ACC112 (cell line): ENCODE data around the gene DTNBP1.

Source experiments
- H2AFZ ChIP-seq: fragments of 200-600 bp; sonication (generic); one replicate; pipeline ENCODE4 v1.6.0; 2017; ENCODE audit warnings: antibody characterized with exemption, low read length; ENCODE audit not compliant: unreplicated experiment
- H3K27ac ChIP-seq: fragments of 200-600 bp; sonication (generic); 2 replicates; pipeline ENCODE4 v1.5.1; 2014; ENCODE audit warnings: low read depth, mild to moderate bottlenecking, antibody characterized with exemption, low read length, moderate library complexity
- H3K27me3 ChIP-seq: fragments of 200-600 bp; sonication (generic); 2 replicates; pipeline ENCODE4 v1.6.1; 2014; ENCODE audit warnings: mild to moderate bottlenecking, antibody characterized with exemption, low read length, moderate library complexity, mixed read lengths; ENCODE audit not compliant: insufficient read depth
- H3K36me3 ChIP-seq: fragments of 200-600 bp; sonication (generic); 2 replicates; pipeline ENCODE4 v1.6.1; 2016; ENCODE audit warnings: mild to moderate bottlenecking, antibody characterized with exemption, low read length, moderate library complexity, mixed read lengths; ENCODE audit not compliant: insufficient read depth
- H3K4me1 ChIP-seq: fragments of 200-600 bp; sonication (generic); one replicate; pipeline ENCODE4 v1.6.1; 2016; ENCODE audit warnings: low read length, mixed read lengths; ENCODE audit not compliant: insufficient read depth, unreplicated experiment, control insufficient read depth
- H3K4me3 ChIP-seq: fragments of 200-600 bp; sonication (generic); 2 replicates; pipeline ENCODE4 v1.5.1; 2014; ENCODE audit warnings: mild to moderate bottlenecking, low read depth, low read length
- H3K79me2 ChIP-seq: fragments of 200-600 bp; sonication (generic); one replicate; pipeline ENCODE4 v1.6.0; 2016; ENCODE audit warnings: low read length; ENCODE audit not compliant: control insufficient read depth, unreplicated experiment, insufficient read depth

Gene DTNBP1

GRCh38 chr6:15557174-15557573, 105.7 kb downstream of the DTNBP1 start:
- Histone ChIP-seq H3K4me3 (no peak overlapping the region), H3K79me2 (no peaks in the 10 kb centered on the region), H3K27ac (no peak overlapping the region), H2AFZ (no peak overlapping the region), H3K4me1 (no peaks in the 10 kb centered on the region), H3K36me3 (no peaks in the 10 kb centered on the region), H3K27me3 (no peaks in the 10 kb centered on the region)

GRCh38 chr6:15556711-15557110, 106.1 kb downstream of the DTNBP1 start:
- H3K4me1 ChIP-seq: no peaks in the 10 kb centered on the region
- H3K27ac ChIP-seq: no peak overlapping the region
- H3K27me3 ChIP-seq: no peaks in the 10 kb centered on the region
- no peak overlapping the region for H3K4me3 ChIP-seq
- H3K36me3 ChIP-seq: no peaks in the 10 kb centered on the region
- H2AFZ ChIP-seq: no peak overlapping the region
- no peaks in the 10 kb centered on the region for H3K79me2 ChIP-seq

GRCh38 chr6:15555101-15556038, 107.5 kb downstream of the DTNBP1 start:
- Histone ChIP-seq H3K79me2 (no peaks in the 10 kb centered on the region), H3K4me1 (no peaks in the 10 kb centered on the region), H2AFZ (no peak overlapping the region)

GRCh38 chr6:15554728-15555100, 108.1 kb downstream of the DTNBP1 start:
- no peak overlapping the region for H2AFZ ChIP-seq
- H3K79me2 ChIP-seq: no peaks in the 10 kb centered on the region
- H3K4me1 ChIP-seq: no peaks in the 10 kb centered on the region
- H3K4me3 ChIP-seq: no peak overlapping the region
- no peaks in the 10 kb centered on the region for H3K36me3 ChIP-seq
- no peaks in the 10 kb centered on the region for H3K27me3 ChIP-seq
- H3K27ac ChIP-seq: no peak overlapping the region

More at GRCh38 chr6:15555101-15556038, 107.5 kb downstream of the DTNBP1 start:
- H3K27ac ChIP-seq: no peak overlapping the region
- no peaks in the 10 kb centered on the region for H3K27me3 ChIP-seq
- no peaks in the 10 kb centered on the region for H3K36me3 ChIP-seq
- no peak overlapping the region for H3K4me3 ChIP-seq

GRCh38 chr6:15553736-15554294, 109.0 kb downstream of the DTNBP1 start:
- Histone ChIP-seq H3K27ac (no peak overlapping the region), H3K79me2 (no peaks in the 10 kb centered on the region), H2AFZ (no peak overlapping the region), H3K36me3 (no peaks in the 10 kb centered on the region), H3K4me1 (no peaks in the 10 kb centered on the region), H3K27me3 (no peaks in the 10 kb centered on the region), H3K4me3 (no peak overlapping the region)

- no peak overlapping the region for H3K4me3 ChIP-seq
- H3K4me1 ChIP-seq: no peaks in the 10 kb centered on the region
- no peak overlapping the region for H2AFZ ChIP-seq
- H3K79me2 ChIP-seq: no peaks in the 10 kb centered on the region
- no peaks in the 10 kb centered on the region for H3K27me3 ChIP-seq
- H3K36me3 ChIP-seq: no peaks in the 10 kb centered on the region
- H3K27ac ChIP-seq: no peak overlapping the region
These were observed 109.8 kb downstream of the DTNBP1 start for GRCh38 chr6:15553031-15553430.

- Histone ChIP-seq H3K4me1 (no peaks in the 10 kb centered on the region), H3K79me2 (no peaks in the 10 kb centered on the region), H3K36me3 (no peaks in the 10 kb centered on the region), H3K4me3 (no peak overlapping the region), H2AFZ (no peak overlapping the region), H3K27ac (no peak overlapping the region), H3K27me3 (no peaks in the 10 kb centered on the region)
These were observed 111.0 kb downstream of the DTNBP1 start for GRCh38 chr6:15551798-15552197.

GRCh38 chr6:15551262-15551661, 111.6 kb downstream of the DTNBP1 start:
- no peak overlapping the region for H2AFZ ChIP-seq

GRCh38 chr6:15550546-15551123, 112.2 kb downstream of the DTNBP1 start:
- no peaks in the 10 kb centered on the region for H3K27me3 ChIP-seq
- H3K4me3 ChIP-seq: no peak overlapping the region
- H3K79me2 ChIP-seq: no peaks in the 10 kb centered on the region
- no peaks in the 10 kb centered on the region for H3K4me1 ChIP-seq
- no peak overlapping the region for H3K27ac ChIP-seq
- H3K36me3 ChIP-seq: no peaks in the 10 kb centered on the region
- no peak overlapping the region for H2AFZ ChIP-seq

More at GRCh38 chr6:15551262-15551661, 111.6 kb downstream of the DTNBP1 start:
- H3K27me3 ChIP-seq: no peaks in the 10 kb centered on the region
- no peak overlapping the region for H3K27ac ChIP-seq
- H3K79me2 ChIP-seq: no peaks in the 10 kb centered on the region
- H3K4me1 ChIP-seq: no peaks in the 10 kb centered on the region
- H3K4me3 ChIP-seq: no peak overlapping the region
- H3K36me3 ChIP-seq: no peaks in the 10 kb centered on the region

- no peaks in the 10 kb centered on the region for H3K27me3 ChIP-seq
- H3K36me3 ChIP-seq: no peaks in the 10 kb centered on the region
- no peak overlapping the region for H2AFZ ChIP-seq
- no peak overlapping the region for H3K4me3 ChIP-seq
- H3K4me1 ChIP-seq: no peaks in the 10 kb centered on the region
- no peaks in the 10 kb centered on the region for H3K79me2 ChIP-seq
- H3K27ac ChIP-seq: no peak overlapping the region
These were observed 113.5 kb downstream of the DTNBP1 start for GRCh38 chr6:15549371-15549770.
